ENCODE measurements around the gene ATF7IP.

DNA sequence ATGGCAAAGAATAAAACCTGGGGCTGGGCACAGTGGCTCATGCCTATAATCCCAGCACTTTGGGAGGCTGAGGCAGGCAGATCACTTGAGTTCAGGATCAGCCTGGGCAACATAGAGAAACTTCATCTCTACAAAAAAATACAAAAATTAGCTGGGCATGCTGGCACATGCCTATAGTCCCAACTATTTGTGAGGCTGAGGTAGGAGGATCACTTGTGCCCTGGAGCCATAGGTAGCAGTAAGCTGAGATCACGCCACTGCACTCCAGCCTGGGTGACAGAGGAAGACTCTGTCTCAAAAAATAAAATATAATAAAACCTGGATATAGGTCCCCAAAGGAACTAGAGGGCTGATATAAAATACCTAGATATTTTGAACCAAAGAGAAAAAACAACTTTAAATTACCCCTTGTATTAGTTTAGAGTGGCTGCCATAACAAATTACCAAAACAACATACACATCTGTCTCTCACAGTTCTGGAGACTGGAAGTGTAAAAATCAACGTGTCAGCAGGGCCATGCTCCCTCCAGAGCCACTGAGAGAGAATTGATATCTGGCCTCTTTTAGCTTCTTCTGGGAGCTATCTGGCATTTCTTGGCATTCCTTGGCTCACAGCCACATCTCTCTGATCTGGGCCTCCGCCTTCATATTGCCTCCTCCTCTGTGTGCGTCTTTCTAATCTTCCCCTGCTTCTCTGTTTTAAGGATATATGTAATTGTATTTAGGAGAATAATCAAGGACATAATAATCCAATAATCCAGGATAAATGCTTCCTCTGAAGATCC, 47.9 kb upstream of the ATF7IP start:
- TF ChIP-seq, protein P1, sequence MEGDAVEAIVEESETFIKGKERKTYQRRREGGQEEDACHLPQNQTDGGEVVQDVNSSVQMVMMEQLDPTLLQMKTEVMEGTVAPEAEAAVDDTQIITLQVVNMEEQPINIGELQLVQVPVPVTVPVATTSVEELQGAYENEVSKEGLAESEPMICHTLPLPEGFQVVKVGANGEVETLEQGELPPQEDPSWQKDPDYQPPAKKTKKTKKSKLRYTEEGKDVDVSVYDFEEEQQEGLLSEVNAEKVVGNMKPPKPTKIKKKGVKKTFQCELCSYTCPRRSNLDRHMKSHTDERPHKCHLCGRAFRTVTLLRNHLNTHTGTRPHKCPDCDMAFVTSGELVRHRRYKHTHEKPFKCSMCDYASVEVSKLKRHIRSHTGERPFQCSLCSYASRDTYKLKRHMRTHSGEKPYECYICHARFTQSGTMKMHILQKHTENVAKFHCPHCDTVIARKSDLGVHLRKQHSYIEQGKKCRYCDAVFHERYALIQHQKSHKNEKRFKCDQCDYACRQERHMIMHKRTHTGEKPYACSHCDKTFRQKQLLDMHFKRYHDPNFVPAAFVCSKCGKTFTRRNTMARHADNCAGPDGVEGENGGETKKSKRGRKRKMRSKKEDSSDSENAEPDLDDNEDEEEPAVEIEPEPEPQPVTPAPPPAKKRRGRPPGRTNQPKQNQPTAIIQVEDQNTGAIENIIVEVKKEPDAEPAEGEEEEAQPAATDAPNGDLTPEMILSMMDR (IDR thresholded peaks at IDR 0.05): no peak
- TF ChIP-seq ZFX (IDR thresholded peaks at IDR 0.05; ENCODE audit: borderline replicate concordance): no peak

Measured in 22Rv1 (cell line).